ENCODE data around the gene GPX8. TPM values are rescaled to one million over a fixed set of nuclear protein-coding genes. Genes with fewer than 3 reads are reported as not detected.

GPX8 gene
- total and polyA plus RNA-seq, 5 donors: 15.7 to 24.6 (median 17.7) TPM

DNA sequence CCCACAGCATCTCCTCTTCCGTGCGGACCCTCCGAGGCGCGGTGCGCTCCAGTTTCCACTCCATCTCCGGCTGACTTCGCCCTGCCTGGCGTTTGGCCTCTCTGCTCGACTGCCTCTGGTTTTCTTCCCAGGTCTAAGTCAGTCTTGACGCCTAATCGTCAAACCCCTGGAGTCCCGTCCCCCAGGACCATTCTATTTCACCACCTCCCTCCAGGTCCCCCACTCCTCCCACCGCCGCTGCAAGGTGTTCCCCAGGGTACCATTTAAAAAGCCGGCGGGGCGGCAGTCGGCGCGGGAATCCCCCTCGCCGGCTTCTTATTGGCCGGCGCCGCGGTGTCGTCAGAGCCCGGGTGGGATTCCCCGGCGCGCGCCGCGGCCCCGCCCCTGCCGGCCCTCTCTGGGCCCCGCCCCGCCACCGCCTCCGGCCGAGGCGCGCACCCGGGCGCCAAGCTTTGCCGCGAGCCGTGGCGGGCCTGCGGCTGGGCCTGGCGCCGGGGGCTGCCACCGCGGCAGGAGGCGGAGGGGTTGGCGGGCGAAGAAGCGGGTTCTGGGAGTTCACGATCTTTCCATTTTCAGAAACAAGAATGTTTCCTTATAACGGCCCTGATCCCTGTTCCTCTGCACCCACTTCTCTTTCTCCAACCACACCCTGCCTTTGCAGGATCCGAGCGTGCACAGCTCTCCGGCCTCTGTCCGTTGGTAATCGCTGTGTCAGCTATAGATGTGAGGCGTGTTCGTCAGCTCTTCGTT, 13.1 kb downstream of the GPX8 start, which contains the start of gene CDC20B:
TSS of gene CDC20B (minus strand) at position 241 of the 750 bp plus-strand sequence. CDS start at position 64, 177 bp downstream.
- ATAC-seq (peak; percentile 96 to 97), DNase-seq (peak; percentile 77 to 90 (median 84))
- under 1% methylated on average over 69 of the region's 69 CpGs for WGBS
- no peaks in the 10 kb centered on the region for H3K9me3 ChIP-seq (ENCODE audit: control insufficient read depth, low read length)
- H3K27me3 ChIP-seq (ENCODE audit: control insufficient read depth, insufficient read depth): no peaks in the 10 kb centered on the region
- peak within 1 kb of the TSS; percentile 60 for H3K4me3 ChIP-seq (ENCODE audit: low read length)
- intact Hi-C loops (cut with DNase I): loop anchor here in 1 of 4 donors (10.0 kb wide), 1 partner anchor 62 kb away; the partner anchor contains the start of gene CCNO
- H3K4me1 ChIP-seq (ENCODE audit: control insufficient read depth, insufficient read depth, low read length): no peaks in the 10 kb centered on the region
- no peak within 1 kb of the TSS for H3K27ac ChIP-seq (ENCODE audit: low read length)

GRCh38 chr5:55173687-55174230, 13.8 kb downstream of the GPX8 start:
- no peak for ATAC-seq
- Histone ChIP-seq H3K27me3 (ENCODE audit: control insufficient read depth, insufficient read depth) (peaks cover 5% of the 10 kb centered on the region), H3K9me3 (ENCODE audit: control insufficient read depth, low read length) (no peaks in the 10 kb centered on the region), H3K4me1 (ENCODE audit: control insufficient read depth, insufficient read depth, low read length) (no peaks in the 10 kb centered on the region), H3K27ac (ENCODE audit: low read length) (no peak overlapping the region), H3K4me3 (ENCODE audit: low read length) (peak overlapping the region; percentile 60)
- 14% methylated on average over 8 of the region's 8 CpGs for WGBS
- DNase-seq: no peak
- intact Hi-C loops (cut with DNase I): loop anchor here in 1 of 4 donors (10.0 kb wide), 1 partner anchor 61 kb away; the partner anchor contains the start of gene CCNO

DNA sequence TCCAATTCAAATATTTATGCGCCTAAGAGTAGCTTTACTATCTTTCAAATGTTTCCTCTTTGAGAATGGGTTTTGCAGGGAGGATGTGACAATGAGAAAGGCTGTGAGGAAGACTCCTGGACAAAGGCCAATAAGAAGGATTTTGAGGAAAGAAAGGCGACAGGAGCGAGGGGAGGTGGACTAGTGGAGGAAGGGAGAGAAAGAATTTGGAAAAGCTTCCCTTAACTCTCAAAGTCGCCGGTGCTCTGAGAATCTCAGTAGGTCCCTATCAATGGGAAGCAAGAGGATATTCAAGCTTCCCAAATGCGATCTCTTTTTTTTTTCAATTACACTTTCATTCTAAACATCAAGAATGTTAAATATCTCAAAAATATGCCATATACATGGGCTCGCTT, 15.8 kb downstream of the GPX8 start:
- ATAC-seq (no peak), DNase-seq (no peak)
- Histone ChIP-seq H3K9me3 (ENCODE audit: control insufficient read depth, low read length) (no peaks in the 10 kb centered on the region), H3K27ac (ENCODE audit: low read length) (no peak overlapping the region), H3K4me3 (ENCODE audit: low read length) (no peak overlapping the region), H3K27me3 (ENCODE audit: control insufficient read depth, insufficient read depth) (peaks cover 5% of the 10 kb centered on the region), H3K4me1 (ENCODE audit: control insufficient read depth, insufficient read depth, low read length) (no peaks in the 10 kb centered on the region)
- 14% methylated on average over 7 of the region's 7 CpGs for WGBS
- intact Hi-C loops (cut with DNase I): loop anchor here in 1 of 4 donors (10.0 kb wide), 1 partner anchor 59 kb away; the partner anchor contains the start of gene CCNO

DNA sequence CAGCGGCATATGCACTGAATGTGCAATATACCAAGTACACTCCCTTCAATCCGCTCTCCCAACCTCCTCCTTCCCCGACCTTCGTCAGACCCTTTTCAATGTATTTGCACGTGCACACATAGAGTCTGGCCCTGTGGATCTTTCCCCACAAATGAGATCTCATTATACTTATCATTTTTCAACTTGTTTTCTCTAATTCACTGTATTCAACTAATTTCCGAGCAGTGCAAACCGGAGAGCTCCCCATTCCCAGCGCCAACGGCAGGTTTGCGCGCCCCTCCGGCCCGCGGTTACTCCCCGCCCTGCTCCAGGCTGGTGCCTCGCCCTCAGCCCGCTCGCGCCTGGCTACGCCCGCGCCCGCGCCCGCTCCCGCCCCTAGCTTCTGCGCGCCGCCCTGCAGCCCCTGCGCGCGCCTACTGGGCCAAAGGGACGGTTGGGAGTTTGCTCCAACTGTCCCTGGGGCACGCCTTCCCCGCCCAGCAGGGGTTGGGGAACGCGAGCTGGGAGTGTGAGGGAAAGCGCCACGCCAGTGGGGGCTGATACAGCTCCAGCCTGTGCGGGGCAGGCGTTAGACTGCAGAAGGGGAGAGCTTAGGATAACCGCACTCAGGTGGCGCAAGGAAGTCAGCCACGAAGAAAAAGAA, 16.3 kb downstream of the GPX8 start:
- Histone ChIP-seq H3K27ac (ENCODE audit: low read length) (no peak overlapping the region), H3K27me3 (ENCODE audit: control insufficient read depth, insufficient read depth) (peaks cover 5% of the 10 kb centered on the region), H3K9me3 (ENCODE audit: control insufficient read depth, low read length) (no peaks in the 10 kb centered on the region), H3K4me1 (ENCODE audit: control insufficient read depth, insufficient read depth, low read length) (no peaks in the 10 kb centered on the region), H3K4me3 (ENCODE audit: low read length) (peak overlapping the region; percentile 37)
- ATAC-seq (peak; percentile 62 to 70), DNase-seq (peak; percentile 36 to 64 (median 59))
- 2% methylated on average over 44 of the region's 44 CpGs for WGBS
- intact Hi-C loops (cut with DNase I): loop anchor here in 1 of 4 donors (10.0 kb wide), 1 partner anchor 59 kb away; the partner anchor contains the start of gene CCNO

GRCh38 chr5:55177078-55177477, 17.1 kb downstream of the GPX8 start:
- no peak for DNase-seq
- intact Hi-C loops (cut with DNase I): loop anchor here in 1 of 4 donors (10.0 kb wide), 1 partner anchor 58 kb away; the partner anchor contains the start of gene CCNO
- Histone ChIP-seq H3K27ac (ENCODE audit: low read length) (no peak overlapping the region), H3K27me3 (ENCODE audit: control insufficient read depth, insufficient read depth) (peaks cover 5% of the 10 kb centered on the region), H3K9me3 (ENCODE audit: control insufficient read depth, low read length) (no peaks in the 10 kb centered on the region), H3K4me3 (ENCODE audit: low read length) (no peak overlapping the region), H3K4me1 (ENCODE audit: control insufficient read depth, insufficient read depth, low read length) (no peaks in the 10 kb centered on the region)
- ATAC-seq: no peak
- 11% methylated on average over 2 of the region's 2 CpGs for WGBS

- DNase-seq (no peak), ATAC-seq (no peak)
- H3K27ac ChIP-seq (ENCODE audit: low read length): no peak overlapping the region
- peaks cover 5% of the 10 kb centered on the region for H3K27me3 ChIP-seq (ENCODE audit: control insufficient read depth, insufficient read depth)
- WGBS: 56% methylated on average over 1 of the region's 1 CpG
- no peak overlapping the region for H3K4me3 ChIP-seq (ENCODE audit: low read length)
- H3K4me1 ChIP-seq (ENCODE audit: control insufficient read depth, insufficient read depth, low read length): no peaks in the 10 kb centered on the region
- peaks cover 2% of the 10 kb centered on the region for H3K9me3 ChIP-seq (ENCODE audit: control insufficient read depth, low read length)
- intact Hi-C loops (cut with DNase I): no loop called here
Observed at GRCh38 chr5:55180016-55180415, 20.0 kb downstream of the GPX8 start.

DNA sequence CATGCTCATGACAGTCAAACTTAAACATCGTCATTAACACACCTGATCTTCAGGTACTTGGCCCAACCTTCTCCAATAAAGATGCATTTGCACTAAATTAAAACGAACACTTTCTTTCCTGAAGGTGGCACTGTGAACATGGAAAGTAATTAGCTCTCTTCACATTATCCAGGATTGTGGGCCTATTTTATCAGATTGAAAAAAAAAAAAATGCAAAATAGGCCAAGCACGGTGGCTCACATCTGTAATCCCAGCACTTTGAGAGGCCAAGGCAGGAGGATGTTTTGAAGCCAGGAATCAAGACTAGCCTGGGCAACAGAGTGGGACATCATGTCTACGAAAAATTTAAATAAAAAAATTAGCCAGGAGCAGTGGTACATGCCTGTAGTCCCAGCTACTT, 27.4 kb downstream of the GPX8 start:
- no peaks in the 10 kb centered on the region for H3K4me1 ChIP-seq (ENCODE audit: control insufficient read depth, insufficient read depth, low read length)
- DNase-seq (no peak), ATAC-seq (no peak)
- WGBS: 49% methylated on average over 4 of the region's 4 CpGs
- intact Hi-C loops (cut with DNase I): no loop called here
- peaks cover 2% of the 10 kb centered on the region for H3K9me3 ChIP-seq (ENCODE audit: control insufficient read depth, low read length)
- no peak overlapping the region for H3K27ac ChIP-seq (ENCODE audit: low read length)
- no peak overlapping the region for H3K4me3 ChIP-seq (ENCODE audit: low read length)
- peaks cover 5% of the 10 kb centered on the region for H3K27me3 ChIP-seq (ENCODE audit: control insufficient read depth, insufficient read depth)

GRCh38 chr5:55188656-55189540, 28.9 kb downstream of the GPX8 start:
- WGBS: 57% methylated on average over 6 of the region's 6 CpGs
- intact Hi-C loops (cut with DNase I): no loop called here

DNA sequence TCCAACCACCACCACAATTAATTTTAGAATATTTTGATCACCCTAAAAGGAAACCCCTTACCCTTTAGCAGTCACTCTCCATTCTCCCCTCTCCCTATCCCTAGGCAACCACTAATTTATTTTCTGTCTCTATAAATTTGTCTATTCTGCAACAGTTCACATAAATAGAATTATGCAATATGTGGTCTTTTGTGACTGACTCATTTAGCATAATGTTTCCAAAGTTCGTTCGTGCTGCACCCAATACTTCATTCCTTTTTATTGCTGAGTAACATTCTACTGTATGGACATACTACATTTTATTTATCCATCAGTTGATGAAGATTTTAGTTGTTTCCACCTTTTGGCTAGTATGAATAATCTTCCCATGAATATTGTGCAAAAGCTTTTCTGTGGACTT, 31.2 kb downstream of the GPX8 start:
- Histone ChIP-seq H3K27me3 (ENCODE audit: control insufficient read depth, insufficient read depth) (peaks cover 5% of the 10 kb centered on the region), H3K9me3 (ENCODE audit: control insufficient read depth, low read length) (no peaks in the 10 kb centered on the region), H3K27ac (ENCODE audit: low read length) (no peak overlapping the region), H3K4me1 (ENCODE audit: control insufficient read depth, insufficient read depth, low read length) (no peaks in the 10 kb centered on the region), H3K4me3 (ENCODE audit: low read length) (no peak overlapping the region)
- ATAC-seq (no peak), DNase-seq (no peak)
- intact Hi-C loops (cut with DNase I): no loop called here
- whole genome bisulfite sequencing: 84% methylated on average over 2 of the region's 2 CpGs

More at GRCh38 chr5:55188656-55189540, 28.9 kb downstream of the GPX8 start:
- H3K27ac ChIP-seq (ENCODE audit: low read length): no peak overlapping the region
- H3K27me3 ChIP-seq (ENCODE audit: control insufficient read depth, insufficient read depth): peaks cover 5% of the 10 kb centered on the region
- ATAC-seq: no peak
- no peak for DNase-seq
- H3K9me3 ChIP-seq (ENCODE audit: control insufficient read depth, low read length): no peaks in the 10 kb centered on the region
- no peaks in the 10 kb centered on the region for H3K4me1 ChIP-seq (ENCODE audit: control insufficient read depth, insufficient read depth, low read length)
- no peak overlapping the region for H3K4me3 ChIP-seq (ENCODE audit: low read length)

DNA sequence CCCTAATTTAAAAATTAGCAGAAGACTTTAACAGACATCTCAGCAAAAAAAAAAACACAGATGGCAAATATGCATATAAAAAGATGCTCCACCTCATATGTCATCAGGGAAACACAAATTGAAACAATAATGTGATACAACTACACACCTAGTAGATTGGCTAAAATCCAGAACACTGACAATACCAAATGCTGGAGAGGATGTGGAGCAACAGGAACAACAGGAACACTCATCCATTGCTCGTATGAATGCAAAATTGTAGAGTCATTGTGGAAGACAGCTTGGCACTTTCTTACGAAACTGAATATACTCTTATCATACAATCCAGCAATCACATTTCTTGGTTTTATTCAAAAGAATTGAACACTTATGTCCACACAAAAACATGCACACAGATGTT, 45.0 kb downstream of the GPX8 start:
- H3K27ac ChIP-seq (ENCODE audit: low read length): no peak overlapping the region
- 45% methylated on average over 2 of the region's 2 CpGs for WGBS
- ATAC-seq (no peak), DNase-seq (no peak)
- H3K27me3 ChIP-seq (ENCODE audit: control insufficient read depth, insufficient read depth): no peaks in the 10 kb centered on the region
- no peak overlapping the region for H3K4me3 ChIP-seq (ENCODE audit: low read length)
- H3K9me3 ChIP-seq (ENCODE audit: control insufficient read depth, low read length): no peaks in the 10 kb centered on the region
- intact Hi-C loops (cut with DNase I): no loop called here
- H3K4me1 ChIP-seq (ENCODE audit: control insufficient read depth, insufficient read depth, low read length): no peaks in the 10 kb centered on the region
